ENCODE results near the gene RARB.

- no peak for TF ChIP-seq CTCF (IDR thresholded peaks at IDR 0.05)
- TF ChIP-seq POLR2A (IDR thresholded peaks at IDR 0.05): no peak
- TF ChIP-seq POLR2AphosphoS5 (IDR thresholded peaks at IDR 0.05): no peak
Measured at GRCh38 chr3:25547103-25547502, 119.0 kb downstream of the RARB start.

Measured in stomach (tissue), 4 donors.